NCI-H1105 (cell line): ENCODE results near the gene VEZT.
A peak's percentile ranks its signal among the peaks of the same experiment; 100 is the strongest.
"Not testable (repeated sequence)": the region's sequence is repeated elsewhere in the genome, so short reads cannot be mapped to it uniquely, and the experiment has no call there.

Source experiments
- DNase-seq: peaks from one replicate; lab custom pipeline; 2025; lab: John Stamatoyannopoulos, UW

The VEZT gene, protein sequence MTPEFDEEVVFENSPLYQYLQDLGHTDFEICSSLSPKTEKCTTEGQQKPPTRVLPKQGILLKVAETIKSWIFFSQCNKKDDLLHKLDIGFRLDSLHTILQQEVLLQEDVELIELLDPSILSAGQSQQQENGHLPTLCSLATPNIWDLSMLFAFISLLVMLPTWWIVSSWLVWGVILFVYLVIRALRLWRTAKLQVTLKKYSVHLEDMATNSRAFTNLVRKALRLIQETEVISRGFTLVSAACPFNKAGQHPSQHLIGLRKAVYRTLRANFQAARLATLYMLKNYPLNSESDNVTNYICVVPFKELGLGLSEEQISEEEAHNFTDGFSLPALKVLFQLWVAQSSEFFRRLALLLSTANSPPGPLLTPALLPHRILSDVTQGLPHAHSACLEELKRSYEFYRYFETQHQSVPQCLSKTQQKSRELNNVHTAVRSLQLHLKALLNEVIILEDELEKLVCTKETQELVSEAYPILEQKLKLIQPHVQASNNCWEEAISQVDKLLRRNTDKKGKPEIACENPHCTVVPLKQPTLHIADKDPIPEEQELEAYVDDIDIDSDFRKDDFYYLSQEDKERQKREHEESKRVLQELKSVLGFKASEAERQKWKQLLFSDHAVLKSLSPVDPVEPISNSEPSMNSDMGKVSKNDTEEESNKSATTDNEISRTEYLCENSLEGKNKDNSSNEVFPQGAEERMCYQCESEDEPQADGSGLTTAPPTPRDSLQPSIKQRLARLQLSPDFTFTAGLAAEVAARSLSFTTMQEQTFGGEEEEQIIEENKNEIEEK

DNA sequence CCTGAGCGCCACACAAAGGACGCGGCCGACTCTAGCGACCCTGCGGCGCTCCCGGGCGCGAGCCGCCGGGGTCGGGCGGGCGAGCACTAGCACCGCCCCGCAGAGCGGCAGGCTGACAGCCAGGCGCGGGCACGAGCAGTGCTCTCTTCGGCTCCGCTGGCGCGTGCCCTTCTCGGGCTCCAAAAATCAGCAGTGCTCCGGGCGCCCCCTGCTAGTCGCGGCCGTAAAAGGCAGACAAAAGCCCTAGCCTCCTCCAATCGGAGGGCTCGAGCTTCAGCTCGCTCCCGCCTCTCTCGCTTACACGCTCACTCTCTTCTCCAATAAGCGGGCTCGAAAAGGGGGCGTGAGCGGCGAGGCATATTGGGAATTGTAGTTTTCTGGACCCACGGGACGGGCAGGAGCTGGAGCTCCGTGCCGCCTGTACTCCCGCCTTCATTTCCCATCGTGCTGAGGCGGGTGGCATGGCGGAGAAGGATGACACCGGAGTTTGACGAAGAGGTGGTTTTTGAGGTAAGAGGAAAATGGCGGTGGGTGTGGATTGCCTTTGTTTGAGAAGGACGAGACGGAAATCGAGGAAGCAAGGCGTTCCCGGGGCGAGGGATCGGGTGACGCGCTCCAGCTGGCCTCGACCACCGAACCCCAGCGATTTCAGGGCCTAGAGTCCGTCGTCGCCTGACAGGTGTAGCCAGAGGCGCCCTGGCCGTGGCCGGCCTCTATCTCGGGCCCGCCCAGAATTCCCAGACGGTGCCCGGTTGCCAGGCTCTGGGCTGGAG is at the start of gene VEZT, which contains the start of gene FGD6:
TSS of gene VEZT (plus strand) at position 431 of the 773 bp plus-strand sequence. CDS start at position 475, 44 bp downstream.
TSS of gene FGD6 (minus strand) at position 91 of the 773 bp plus-strand sequence. CDS start 227 bp downstream, outside the sequence.
- DNase-seq = peak; percentile 100

DNA sequence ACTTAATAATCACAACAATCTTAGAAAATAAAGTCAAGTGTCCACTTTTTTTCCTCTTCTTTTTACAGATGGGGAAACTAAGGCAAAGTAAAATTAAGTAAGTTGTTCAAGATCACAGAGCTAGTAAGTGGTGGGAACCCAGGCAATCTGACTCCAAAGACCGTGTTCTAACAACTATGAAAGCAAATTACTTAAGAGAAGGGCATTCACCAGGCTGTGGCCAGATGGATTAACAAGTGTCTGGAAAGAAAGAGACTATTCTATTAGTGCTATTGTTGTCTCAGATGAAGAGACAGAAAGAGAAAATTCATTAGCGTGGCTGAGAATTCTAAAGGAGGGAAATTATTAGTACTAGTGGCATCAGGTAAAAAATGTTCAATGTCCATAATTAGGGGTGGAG is 48.9 kb upstream of the VEZT start:
- DNase-seq = no peak

DNA sequence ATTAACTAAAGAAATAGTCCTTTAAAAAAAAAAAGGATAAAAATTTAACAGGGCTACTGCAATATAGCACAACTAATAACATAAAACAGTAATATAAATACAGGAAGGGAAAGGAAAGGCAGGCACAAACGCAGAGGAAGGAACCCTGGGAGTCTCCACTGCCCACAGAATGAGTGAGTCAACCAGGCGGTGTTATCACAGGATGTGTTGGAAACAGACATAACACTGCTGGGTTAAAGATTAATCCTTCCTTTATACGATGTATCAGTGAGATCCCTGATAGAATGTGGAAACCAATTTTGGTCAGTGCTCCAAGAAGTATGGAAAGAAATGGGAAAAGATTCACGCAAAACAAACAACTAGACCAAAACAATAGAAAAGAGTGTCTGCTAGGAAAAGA is 48.2 kb upstream of the VEZT start:
- DNase-seq = no peak

DNA sequence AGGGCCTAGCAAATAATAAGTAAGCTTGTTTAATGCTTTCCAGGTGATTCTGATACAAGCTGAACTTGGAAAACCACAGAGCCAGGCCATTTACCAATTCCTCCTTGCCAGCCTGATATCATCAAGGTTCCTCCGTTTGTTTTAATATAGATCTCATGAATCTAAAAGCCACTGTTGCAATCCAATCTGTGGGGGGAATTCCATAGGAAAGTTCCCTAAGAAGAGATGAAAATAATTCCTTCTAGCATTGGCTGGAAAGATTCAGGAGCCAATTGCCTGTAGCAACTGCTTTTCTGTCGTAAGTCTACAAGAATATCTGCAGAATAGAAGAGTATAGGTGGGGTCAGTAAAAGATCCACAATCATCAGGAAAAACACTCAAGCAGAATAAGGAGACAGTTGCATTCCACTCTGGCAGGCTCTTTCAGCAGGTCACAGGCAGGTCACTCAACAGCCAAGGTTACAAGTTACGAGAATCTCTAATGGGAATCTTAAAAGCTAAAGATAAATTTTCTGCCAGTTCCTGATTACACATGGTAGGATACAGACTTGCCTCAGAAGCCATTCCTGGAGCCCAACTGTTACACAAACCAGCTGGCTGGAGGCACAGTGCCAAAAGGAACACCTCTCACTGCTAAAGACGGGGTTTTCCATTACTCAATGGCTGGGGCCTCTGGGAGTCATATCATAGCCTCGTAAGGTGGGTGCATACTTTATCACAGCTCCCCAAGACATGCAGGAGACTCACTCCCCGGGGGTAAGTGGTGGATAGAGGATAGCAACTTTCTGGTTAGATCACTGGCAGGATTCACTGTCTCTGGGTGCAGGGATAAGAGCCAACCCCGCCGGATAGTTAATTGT is 44.0 kb upstream of the VEZT start:
- no peak for DNase-seq

GRCh38 chr12:95177201-95177768 is 40.3 kb upstream of the VEZT start:
- no peak for DNase-seq

- no peak for DNase-seq
Measured at GRCh38 chr12:95178136-95178535, 39.5 kb upstream of the VEZT start.

DNA sequence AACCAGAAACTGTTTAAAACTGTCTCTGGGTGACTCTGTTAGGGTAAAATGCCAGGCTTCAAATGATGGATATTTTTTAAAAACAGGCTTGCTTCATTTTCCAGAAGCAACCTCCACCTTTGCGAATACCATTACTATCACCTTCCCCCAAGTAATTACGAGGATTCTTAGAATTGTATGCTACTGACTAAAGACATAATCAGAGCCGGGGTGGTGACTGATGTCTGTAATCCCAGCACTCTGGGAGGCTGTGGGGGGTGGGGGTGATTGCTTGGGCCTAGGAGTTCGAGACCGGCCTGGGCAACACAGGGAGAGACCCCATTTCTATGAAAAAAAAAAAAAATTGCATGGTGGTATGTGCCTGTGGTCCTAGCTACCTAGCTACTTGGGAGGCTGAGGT is 38.6 kb upstream of the VEZT start:
- no peak for DNase-seq

DNA sequence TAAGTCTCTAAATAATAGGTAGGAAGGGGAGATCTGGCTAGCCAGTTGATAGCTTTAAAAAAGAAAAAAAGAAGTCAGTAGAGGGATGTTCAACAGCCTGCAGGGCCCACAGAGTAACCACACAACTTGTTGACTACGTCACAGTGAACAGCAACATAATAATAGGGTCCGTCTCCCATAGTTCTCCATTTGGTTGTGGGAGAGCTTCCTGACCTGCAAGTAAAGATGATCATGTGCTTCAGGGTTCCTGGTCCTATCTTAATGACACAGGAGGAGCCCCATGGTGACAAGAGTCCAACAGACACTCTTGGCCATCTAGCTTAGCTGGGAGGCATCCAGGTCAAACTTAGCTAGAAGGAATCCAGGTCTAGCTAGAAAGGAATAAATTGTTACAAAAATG is 36.5 kb upstream of the VEZT start:
- DNase-seq = no peak

GRCh38 chr12:95182868-95183415 is 34.7 kb upstream of the VEZT start:
- DNase-seq = no peak

- no peak for DNase-seq
Measured at GRCh38 chr12:95184121-95184520, 33.5 kb upstream of the VEZT start.

- no peak for DNase-seq
Measured at GRCh38 chr12:95185072-95185471, 32.5 kb upstream of the VEZT start.

GRCh38 chr12:95185854-95186253 is 31.8 kb upstream of the VEZT start:
- no peak for DNase-seq

GRCh38 chr12:95187865-95188415 is 29.7 kb upstream of the VEZT start:
- no peak for DNase-seq

DNA sequence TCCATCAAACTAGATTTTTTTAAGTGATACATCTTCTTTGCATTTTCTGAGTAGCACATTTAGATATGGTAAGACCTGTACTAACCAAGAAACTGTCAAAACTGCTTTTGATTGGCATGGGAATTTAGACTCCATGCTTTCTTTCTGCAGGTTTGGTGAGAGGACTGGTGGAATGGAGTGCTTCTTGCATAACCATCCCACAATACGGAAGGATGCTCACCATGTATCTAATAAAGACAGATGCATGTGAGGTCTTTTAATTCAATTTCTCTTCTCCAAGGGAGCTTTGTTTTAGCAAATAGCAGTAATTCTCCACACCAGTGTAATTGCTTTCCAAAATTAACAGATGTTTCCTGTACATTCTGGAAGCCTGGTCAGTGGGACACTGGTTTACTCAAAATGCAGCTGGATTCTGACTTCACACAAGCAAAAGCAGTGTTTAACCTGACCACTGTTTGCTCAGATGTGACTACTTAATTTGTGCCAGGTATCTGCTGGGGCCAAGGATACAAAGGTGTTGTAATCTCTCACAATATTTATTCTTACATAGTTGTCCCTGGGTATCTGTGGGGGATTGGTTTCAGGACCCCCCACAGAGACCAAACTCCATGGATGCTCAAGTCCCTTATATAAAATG is 26.4 kb upstream of the VEZT start:
- DNase-seq = no peak

DNA sequence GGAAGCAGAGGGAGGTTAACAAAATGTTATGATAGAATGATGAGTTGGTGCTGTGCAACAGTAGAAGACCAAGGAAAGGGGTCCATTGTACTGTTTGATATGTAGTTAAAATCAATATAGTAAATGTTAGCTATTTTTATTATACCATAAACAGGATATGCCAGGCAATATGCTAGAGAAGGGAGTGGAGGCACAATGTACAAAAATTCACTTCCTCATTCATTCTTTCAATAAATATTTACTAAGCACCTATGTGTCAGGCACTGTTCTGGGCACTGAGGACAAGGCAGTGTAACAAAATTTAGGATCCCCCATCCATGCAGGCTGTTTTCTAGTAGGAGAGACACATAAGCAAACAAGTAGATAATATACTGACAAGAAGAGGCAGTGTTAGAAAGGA is 25.3 kb upstream of the VEZT start:
- DNase-seq = no peak

DNA sequence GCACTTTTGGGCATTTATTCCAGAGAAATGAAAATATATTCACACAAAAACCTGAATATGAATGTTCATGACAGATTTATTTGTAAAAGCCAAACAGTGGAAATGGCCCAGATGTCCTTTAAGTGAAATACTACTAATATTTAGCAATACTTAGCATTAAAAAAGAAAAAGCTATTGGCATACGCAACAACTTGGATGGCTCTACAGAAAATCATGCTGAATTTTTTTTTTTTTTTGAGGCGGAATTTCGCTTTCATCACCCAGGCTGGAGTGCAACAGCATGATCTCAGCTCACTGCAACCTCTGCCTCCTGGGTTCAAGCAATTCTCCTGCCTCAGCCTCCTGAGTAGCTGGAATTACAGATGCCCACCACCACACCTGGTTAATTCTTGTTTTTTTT is 24.5 kb upstream of the VEZT start:
- no peak for DNase-seq

DNA sequence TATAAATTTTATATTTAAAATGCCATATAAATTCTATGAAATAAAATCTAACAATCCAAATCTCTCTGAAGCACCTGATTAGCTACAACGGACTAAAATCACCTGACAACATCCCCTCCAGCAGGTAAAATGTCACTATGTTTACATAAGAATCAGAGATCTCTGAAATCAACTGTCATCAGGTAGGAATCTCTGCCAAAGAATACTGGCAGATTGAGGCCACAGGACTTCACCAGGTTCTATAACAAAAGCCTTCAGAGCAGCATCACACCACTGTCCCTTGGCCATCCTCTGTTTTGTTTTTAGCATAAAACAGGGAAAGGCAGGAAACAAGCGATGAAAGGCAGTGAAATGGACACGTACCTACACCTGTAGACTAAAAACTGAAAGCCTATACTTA is 22.5 kb upstream of the VEZT start:
- no peak for DNase-seq

DNA sequence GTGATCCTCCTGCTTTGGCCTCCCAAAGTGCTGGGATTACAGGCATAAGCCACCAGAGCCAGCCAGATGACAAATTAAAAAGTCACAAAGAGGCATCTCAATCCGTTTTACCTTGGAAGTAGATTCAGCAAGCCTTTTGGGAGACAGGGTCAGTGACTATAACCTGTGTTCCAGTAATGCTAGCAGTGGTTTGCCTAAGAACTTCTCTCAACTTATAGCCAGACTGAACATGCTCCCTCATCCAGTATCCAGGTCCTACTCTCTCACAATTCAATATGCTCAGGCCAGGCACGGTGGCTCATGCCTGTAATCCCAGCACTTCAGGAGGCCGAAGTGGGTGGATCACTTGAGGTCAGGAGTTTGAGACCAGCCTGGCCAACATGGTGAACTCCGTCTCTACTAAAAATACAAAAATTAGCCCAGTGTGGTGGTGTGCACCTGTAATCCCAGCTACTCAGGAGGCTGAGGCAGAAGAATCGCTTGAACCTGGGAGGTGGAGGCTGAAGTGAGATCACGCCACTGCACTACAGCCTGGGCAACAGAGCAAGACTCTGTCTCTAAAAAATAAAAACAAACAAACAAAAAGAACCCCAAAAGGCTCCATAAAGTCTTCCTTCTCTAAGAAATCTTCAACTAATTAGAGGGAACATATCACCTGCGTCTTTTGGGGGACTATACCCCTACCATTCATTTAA is 20.6 kb upstream of the VEZT start:
- not testable (repeated sequence) for DNase-seq

GRCh38 chr12:95197636-95198035 is 20.0 kb upstream of the VEZT start:
- no peak for DNase-seq
